ENCODE data around the gene STRN.
"Not testable (repeated sequence)": the region's sequence is repeated elsewhere in the genome, so short reads cannot be mapped to it uniquely, and the experiment has no call there.

STRN gene, protein sequence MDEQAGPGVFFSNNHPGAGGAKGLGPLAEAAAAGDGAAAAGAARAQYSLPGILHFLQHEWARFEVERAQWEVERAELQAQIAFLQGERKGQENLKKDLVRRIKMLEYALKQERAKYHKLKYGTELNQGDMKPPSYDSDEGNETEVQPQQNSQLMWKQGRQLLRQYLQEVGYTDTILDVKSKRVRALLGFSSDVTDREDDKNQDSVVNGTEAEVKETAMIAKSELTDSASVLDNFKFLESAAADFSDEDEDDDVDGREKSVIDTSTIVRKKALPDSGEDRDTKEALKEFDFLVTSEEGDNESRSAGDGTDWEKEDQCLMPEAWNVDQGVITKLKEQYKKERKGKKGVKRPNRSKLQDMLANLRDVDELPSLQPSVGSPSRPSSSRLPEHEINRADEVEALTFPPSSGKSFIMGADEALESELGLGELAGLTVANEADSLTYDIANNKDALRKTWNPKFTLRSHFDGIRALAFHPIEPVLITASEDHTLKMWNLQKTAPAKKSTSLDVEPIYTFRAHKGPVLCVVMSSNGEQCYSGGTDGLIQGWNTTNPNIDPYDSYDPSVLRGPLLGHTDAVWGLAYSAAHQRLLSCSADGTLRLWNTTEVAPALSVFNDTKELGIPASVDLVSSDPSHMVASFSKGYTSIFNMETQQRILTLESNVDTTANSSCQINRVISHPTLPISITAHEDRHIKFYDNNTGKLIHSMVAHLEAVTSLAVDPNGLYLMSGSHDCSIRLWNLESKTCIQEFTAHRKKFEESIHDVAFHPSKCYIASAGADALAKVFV

DNA sequence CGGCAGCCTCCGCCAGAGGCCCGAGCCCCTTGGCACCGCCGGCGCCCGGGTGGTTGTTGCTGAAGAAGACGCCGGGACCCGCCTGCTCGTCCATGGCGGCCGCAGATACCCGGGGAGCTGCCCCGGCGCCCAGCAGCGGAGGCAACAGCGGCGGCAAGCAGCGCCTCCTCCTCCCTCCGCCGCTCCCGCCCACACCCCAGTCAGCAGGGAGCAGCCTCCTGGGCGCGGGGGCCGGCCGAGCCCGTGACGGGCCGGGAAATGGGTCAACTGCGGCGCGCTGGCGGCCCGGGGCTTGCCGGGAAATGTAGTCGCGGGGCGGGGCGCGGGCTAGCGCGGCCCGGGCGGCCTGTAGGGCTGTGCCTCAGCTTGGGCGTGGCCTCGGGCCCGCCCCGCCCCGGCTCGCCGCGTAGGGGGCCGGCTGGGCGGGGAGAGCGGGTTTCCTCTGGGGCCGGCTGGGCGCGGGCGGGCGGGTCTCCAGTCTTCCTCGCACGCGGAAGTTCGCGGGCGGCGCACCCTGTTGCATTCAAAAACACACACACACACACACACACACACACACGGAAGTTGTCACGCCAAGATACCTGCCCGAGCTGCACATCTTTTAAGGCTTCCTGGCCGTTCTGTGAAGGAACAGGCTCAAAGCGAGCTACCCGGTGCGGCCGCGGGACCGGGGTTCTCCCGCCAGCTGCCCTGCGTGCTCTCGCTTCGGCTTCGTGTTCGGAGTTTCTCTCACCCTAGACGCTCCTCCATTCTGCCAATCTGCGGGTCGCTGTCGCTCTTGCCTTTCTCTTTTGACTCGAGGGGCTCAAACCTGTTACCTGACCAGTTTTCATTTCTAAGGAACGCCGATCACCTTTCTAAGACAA lies at the start of gene STRN:
Gene STRN (minus strand): TSS at position 167 of the 866 bp plus-strand sequence. CDS start 73 bp downstream, at position 94.
- DNase-seq = peak; percentile 98

DNA sequence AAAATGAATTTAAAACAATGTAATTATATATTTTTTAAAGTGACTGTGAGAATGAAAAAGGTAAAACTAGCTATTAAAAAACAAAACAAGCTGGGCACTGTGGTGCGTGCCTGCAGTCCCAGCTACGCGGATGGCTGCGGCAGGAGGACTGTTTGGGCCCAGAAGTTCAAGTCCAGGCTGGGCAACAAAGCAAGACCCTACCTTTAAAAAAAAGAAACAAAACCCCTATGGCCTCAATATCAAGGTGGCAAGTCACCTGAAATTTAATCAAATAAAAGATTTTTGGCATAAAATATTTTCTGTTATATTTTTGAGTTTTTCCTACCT lies 46.9 kb upstream of the STRN start:
- no peak for DNase-seq

DNA sequence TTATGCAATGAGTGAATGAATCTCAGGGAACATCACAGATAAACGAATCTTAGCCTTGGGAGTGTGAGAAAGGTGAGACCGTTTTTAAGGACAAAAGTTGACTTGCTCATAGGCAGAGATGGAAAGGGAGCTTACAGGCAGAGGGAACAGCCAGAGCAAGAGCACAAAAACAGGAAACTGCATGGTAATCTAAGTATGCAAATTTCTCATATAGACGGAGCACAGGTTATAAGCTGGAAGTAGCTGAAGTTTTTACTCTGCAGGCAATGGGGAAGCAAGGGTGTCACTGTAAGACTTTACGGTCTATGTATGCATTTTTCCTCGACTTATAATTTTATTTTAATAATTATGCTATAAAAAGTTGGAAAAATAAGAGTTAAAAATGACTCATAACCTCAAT lies 44.8 kb upstream of the STRN start:
- no peak for DNase-seq

DNA sequence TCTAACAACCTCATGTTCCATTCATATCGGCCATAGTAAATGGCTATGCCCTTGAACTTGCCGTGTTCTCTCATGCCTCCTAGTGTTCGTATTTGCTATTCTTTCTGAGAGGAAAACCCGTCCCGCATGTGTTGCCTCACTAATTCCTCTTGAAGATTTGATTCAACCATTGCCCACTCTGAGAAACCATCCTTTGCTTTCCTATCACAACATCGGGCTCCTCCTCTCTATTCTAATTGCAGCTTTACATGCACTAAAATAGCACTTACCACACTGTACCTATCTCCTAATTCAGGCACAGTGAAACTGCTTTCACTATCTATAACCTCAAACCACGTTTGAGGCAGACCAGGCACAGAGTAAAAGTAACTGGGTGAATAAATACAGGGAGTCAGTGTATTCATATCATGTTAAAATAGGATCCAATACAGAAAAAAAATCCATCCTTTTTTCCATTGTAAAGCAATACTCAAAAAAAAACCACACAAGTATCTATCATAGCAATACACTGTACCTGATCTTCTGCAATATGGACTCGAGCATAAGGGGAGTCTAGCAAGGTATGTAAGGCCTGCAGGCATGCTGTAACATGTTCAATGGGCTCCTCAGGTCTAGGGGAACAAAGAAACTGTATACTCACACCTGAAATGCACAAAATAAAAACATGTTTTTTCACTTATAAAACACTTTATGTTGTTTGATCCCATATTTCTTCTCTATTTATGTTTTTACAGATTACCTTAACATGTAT lies 39.0 kb upstream of the STRN start:
- peak; percentile 11 for DNase-seq

DNA sequence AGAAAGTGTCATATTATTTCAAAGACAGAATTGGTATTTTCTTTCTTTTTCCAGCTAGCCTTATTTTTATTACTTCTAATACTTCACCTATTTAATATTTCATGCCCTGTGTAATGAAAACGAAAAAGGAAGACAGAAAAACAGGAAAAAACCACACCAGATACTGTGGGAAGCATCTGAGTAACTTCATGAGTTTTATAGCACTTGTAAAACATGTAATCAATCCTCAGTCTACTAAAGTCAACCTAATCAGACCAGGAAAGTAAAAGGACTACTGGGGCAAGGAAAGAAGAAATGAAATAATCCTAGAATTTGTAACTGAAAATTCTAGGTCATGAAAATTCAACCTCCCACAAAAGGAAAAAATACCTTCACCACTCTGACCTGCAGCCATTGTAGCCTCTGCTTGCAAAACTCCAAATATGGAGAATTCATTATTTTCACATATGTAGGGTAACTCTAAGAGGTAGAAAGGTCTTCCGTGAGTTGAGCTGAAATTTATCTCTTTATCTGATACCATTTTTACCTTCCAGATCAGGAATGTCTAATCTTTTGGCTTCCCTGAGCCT lies 34.7 kb upstream of the STRN start:
- no peak for DNase-seq

DNA sequence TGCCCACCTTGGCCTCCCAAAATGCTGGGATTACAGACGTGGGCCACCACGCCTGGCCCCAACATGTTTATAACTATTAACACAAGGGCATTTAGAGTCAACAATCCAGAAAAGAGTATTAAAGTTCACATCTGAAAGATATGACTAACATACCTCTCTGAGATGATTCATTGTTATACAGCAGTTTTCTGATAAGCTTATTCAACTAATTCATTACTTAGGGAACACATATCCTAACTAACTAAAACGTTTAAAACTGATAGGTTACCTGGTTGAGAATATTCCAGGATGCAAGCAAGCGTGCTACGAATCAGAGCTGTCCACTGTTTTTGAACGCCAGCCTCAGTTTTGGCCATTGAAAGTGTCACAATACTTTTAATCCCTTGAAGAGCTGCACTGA lies 34.0 kb upstream of the STRN start:
- DNase-seq = no peak

DNA sequence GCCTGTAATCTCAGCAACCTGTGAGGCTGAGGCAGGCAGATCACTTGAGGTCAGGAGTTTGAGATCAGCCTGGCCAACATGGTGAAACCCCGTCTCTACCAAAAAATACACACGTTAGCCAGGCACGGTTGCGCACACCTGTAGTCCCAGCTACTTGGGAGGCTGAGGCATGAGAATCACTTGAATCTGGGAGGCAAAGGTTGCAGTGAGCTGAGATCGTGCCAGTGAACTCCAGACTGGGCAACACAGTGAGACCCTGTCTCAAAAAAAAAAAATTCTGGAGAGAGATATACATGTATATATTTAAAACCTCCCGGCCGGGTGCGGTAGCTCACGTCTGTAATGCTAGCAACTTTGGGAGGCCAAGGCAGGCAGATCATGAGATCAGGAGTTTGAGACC lies 33.1 kb upstream of the STRN start:
- not testable (repeated sequence) for DNase-seq

DNA sequence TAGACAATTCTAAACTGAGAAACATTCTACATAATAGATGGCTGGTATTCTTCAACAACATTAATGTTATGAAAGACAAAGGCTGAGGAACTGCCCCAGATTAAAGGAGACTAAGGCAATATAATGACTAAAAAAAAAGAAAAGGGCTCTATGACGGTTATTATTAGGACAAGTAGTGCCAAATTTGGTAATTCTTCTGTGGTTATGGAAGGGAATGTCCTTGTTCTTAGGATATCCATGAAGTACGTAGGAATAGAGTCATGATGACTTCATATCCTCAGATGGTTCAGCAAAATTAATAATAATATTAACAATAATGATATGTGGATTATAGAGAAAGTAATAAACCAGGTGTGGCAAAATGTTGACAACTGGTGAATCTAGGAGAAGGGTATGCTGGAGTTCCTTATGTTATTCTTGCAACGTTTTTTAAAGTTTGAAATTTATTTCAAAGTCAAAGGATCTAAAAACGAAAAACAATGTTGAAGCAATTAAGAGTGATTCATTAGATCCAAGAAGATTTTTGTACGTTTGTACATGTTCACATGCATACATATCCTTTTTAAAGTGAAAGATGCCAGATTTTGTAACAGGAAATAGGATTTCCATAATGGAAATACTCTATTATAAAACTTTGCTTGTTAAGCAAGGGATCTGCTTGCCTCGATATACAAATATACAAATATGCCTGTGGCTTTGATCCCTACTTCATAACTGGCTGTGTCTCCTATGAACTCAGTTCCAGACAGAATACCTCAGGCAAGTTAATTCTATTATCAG lies 27.7 kb upstream of the STRN start:
- no peak for DNase-seq

DNA sequence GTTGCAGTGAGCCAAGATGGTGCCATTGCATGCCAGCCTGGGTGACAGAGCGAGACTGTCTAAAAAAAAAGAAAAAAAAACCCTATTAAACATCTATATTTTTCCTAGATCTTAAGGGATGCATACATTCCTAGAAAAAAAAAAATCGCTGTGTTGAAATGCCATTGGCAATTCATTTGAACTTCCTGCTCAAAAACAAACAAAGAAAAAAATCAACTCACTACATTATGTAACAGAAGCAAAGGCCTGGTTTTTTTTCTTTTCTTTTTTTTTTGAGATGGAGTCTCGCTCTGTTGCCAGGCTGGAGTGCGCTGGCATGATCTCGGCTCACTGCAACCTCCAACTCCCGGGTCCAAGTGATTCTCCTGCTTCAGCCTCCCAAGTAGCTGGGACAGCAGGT lies 21.7 kb upstream of the STRN start:
- no peak for DNase-seq

DNA sequence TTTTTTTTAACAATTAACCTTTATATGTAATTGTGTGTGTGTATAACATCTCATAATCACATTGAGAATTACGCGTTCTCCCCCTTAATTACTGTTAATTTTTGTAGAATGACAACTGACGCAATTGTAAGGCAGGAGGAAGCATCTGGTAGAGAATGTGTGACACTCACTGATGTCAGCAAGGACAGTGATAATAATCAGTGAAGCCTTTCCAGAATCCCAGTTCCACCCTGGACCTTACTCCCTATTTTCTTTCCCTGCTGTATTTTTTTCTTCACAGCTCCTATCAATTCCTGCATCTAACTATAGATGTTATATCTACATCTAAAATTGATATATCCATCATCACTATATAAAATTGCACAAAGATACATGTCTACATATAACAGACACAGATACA lies 16.1 kb upstream of the STRN start:
- DNase-seq = no peak

DNA sequence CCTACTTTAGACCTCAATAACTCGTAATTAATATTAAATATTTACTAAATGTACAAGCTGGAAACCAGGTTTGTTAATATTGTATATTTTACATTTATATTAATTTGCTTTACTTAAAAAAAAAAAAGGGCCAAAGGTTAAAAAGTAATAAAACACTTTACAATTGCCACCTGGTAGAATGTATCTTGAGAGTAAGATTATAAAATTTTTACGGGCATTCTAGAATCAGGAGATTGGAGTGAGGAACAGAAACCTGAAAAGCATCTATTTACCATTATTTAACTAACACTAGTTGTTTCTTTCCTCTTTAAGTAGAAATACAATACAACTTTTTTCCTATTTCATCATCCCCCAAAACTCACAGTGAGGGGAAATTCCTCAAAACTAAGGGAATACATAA lies 15.6 kb upstream of the STRN start:
- DNase-seq = no peak

DNA sequence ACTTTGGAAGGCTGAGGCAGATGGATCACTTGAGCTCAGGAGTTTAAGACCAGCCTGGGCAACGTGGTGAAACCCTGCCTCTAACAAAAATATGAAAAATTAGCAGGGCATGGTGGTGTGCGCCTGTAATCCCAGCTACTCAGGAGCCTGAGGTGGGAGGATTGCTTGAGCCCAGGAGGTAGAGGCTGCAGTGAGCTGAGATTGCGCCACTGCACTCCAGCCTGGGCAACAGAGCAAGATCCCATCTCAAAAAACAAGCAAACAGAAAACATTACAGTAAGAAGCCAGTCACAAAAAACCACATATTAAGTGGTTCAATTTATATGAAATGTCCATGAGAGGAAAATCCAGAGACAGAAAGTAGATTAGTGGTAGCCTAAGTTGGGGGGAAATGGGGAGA lies 12.7 kb upstream of the STRN start:
- DNase-seq = not testable (repeated sequence)

DNA sequence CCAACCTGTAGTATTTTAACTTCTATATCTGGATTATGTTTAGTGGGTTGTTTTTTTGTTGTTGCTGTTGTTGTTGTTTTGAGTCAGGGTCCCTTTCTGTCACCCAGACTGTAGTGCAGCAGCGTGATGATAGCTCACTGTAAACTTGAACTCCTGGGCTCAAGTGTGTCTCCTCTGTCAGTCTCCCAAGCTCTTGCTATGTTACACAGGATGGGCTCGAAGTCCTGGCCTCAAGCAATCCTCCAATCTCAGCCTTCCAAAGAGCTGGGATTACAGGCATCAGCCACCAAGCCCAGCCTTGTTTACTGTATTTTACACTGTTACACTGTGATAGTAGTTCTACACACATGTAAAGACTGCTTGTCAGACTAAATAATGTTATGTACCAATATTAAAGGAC lies 9.7 kb upstream of the STRN start:
- no peak for DNase-seq

DNA sequence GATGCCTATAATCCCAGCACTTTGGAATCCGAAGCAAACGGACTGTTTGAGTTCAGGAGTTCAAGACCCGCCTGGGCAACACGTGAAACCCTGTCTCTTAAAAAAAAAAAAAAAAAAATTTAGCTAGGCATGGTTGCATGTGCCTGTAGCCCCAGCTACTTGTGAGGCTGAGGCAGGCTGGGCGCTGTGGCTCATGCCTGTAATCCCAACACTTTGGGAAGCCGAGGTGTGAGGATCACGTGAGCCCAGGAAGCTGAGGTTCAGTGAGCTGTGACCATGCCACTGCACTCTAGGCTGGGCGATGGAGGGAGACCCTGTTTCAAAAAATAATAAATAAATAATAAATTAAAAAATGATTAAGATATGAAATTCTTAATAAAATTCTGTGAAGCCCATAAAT lies 9.0 kb upstream of the STRN start:
- no peak for DNase-seq

DNA sequence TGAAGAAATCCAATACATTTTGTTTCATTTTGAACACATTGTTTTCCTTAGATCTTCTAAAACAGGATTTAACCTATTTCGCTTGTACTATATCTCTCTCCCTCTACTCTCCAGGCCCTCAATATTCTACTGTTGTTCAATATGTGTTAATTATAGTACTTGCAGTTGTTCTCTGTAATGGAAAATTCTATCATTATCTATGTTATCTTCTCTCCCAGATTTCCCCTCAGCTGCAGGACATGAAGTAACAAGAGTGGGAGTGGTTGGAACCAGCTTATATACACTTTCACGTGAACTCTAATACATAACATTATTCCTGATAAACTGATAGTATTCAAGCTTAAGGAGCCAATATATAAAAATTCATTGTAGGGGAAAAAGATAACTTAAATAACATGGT lies 7.0 kb upstream of the STRN start:
- DNase-seq = no peak

DNA sequence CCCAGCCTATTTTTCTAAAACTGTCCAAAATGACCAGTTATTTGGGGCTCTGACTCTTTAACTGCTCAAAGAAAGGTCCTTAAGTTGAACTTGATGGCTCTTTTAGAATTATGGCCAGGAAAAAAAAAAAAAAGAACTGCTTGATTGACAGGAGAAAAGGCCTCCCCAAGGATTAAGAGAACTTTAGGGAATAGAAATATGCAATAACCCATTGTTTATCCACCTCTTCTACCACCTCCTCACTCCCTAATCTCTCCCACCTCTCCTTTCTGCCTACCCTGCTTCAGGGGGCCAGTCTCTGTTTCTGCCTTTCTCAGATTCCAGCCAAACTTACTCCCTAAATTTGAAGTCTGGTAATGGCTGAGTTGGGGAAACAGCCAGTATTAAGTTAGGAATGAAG lies 5.7 kb upstream of the STRN start:
- no peak for DNase-seq

DNA sequence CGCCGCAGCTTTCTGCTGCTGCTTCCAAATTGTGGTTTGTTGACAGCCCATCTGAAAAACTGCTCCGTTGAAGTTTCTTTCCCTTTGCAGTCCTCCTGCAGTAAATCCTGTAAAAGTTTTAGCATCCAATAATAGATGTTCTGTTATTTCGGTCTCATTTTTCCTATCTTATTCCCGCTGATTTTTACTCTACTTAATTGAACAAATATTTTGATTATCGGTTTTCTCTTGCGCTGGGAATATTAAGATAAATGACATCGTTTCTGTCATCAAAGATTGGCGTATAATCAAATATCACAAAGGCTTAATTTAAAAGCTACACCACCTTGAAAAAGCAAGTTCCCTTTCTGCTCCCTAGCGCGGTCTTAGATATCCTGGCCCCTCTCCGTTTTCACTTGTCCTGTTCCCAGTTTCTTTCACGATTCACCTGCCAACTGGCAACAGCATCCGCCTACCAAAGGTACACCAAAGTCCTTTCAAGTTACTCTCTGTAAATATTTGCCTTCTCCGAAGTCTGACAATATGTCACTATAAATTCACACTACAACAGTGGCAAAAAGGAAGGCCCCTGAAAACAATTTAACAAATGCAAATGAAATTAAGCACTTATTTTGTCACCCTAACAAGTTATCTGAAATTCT lies 1.0 kb upstream of the STRN start:
- DNase-seq = no peak

DNA sequence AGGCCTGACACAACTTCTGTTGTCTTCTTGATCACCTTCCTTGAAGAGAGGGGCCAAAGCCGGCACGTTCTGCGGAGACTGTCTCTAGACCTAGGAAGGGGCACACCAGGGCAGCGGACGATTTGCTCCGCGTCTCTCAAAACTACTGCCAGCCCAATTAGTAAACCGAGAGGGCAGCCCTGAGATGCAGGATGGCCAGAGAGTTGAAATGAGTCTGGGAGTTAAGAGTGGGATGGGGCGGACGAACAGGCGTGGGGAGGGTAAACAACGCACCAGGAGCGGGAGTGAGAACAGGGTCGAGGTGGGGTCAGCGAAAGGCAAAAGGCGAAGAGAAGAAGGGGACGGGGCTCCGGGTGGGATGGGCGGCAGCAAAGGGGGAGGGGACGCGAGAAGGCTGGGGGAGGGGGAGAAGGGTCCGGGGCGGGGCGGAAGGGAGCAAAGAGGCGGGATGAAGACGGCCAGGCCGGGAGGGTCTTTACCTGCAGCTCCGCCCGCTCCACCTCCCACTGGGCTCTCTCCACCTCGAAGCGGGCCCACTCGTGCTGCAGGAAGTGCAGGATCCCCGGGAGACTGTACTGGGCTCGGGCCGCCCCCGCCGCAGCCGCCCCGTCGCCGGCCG lies 476 bp downstream of the STRN start:
- DNase-seq = peak; percentile 50

DNA sequence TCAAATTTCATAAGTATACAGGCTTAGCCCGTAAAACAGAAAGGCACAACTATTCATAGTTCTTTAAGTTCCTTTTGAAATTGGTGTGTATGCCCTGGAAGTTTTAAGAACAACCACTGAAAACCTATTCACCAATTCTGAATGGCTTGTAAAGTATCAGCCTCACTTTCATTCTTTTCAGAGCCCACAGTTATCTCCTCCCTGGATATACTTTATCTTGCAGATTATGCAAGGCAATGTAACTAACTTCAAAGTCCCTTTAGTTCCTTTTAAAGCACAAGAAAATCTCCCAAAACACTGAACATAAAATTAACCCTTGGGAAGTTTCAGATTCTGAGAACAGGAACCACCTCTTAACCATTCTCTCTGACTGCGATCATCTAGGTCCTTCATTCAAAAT lies 1.1 kb downstream of the STRN start:
- DNase-seq = no peak

DNA sequence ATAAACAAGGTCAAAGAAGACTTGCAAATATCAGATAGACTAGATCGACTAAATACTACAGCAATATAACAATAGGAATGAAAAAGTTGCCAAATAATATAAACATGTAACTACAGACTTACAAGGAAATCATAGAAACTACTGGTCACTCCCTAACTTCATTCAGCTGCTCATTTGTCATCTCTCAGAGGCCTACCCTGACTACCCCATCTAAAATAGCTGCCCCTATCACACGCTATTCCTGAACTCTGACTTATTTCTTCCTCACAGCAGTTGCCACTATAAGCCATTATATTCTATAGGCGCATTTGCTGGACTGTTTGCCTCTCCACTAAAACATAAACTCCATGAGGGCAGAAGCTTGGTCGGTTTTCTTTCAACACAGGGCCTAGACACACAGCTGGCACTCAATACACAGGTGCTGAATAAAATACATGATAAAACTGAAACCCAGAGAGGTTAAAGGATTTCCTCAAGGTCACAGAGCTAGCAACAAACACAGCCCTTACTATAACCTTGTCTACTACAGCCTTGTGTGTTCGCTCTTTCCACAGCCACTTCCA lies 1.8 kb downstream of the STRN start:
- DNase-seq = no peak
